CD4-positive, alpha-beta T cell treated with Interleukin-21 for 1 hour (primary cell): ENCODE measurements around the gene TRAF3.
"Not testable (repeated sequence)": the region's sequence is repeated elsewhere in the genome, so short reads cannot be mapped to it uniquely, and the experiment has no call there.

Experiments used
- DNase-seq: peaks from one replicate; pipeline ENCODE4 v3.0.0-alpha.2; 2020

Gene TRAF3

DNA sequence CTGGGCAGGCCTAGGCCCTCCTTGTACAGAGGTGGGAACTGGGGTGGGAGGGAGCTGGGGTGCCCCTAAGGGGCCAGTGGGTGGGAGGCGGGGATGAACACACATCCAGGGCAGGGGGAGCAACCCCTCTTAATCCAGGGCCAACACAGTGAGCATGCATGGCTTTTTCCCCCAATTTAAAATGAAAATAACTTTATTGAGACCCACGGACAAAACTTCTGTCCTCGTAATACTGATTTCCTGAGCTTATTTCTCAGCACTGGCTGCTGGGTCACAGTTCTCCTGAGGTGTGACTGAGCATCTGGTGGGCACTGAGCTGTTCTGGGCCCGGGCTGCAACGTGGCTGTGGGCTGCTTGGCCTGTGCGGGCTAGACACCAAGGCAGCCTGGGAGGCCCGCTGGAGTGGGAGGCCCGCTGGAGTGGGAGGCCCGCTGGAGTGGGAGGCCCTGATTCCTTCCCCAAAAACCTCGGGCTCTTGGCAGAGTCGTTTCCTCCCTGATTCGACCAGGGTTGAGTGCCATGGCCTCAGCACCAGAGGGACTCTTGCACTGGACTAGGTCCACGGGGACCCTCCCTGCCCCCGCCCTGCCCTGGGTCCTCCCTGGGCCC lies 24.9 kb upstream of the TRAF3 start:
- no peak for DNase-seq

DNA sequence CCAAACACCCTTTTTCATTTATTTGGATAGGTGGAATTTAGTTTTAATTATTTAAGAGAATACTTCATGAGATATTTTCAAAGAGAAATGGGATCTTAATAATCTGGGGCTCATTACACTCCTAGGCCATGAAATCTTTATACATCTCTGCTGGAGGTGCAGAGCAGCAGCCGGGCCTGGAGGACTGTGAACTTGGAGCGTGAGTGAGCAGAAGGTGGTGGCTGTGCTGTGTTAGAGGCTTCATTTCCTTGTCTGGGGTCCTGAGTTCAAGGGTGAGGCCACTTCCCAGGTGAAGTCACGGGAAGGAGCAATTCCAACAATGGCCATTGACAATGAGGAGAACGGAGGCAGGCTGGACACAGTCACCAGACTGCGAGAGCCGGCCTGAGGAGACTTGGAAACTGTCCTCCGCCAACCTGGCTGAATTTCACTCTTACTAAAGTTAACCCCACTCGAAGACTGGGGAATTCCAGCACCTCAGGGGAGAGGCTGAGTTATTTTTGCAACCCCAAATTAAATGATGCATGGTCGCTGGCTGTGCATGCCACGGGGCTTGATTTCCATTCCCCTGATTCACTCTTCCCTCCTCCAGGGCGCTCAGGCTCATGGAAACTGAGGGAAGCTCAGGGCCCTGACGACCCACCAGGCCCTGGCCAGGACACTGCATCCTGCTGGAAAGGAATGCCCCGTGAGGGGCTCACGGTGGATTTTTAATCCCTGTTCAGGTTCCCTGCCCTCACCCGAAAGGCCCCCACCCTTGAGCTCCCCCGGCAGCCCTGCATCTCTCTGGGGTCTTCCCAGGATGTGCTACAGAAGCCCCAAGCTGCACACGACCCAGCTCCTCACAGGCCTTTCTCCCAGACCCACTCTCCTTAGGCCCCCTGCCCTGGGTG lies 22.6 kb upstream of the TRAF3 start:
- no peak for DNase-seq

DNA sequence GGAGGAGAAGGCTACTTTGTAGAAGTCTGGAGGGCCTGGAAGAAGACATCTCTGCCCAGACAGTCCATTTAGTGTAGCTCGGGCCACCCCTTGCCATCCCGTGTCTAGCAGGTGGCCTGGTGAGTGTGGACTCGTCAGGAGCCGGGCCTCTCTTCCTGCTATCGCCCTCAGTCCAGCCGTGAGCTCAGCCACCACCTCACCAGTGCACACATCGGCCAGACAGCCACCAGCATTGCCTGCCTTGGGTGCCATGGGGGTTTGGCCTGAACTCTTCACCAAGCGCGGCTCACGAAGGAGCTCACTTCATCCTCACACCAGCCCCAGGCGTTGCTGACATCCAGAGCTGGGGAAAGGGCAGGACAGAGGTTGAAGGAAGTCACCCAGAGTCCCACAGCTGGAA lies 19.6 kb upstream of the TRAF3 start:
- DNase-seq = no peak

DNA sequence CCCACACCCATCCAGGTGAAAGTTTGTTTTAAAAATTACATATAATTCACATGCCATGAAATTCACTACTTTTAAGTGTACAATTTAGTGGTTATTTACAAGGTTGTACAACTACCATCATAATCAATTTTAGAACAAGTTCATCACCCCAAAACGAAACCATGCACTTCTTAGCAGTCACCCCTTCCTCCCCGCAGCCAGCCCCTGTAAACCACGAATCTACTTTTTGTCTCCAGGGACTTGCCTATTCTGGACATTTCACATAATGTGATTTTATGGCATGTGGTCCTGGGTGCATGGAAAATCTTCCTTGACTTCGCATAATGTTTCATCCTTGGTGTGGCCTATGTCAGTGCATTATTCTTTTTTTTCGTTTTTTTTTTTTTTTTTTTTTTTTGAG lies 19.2 kb upstream of the TRAF3 start:
- no peak for DNase-seq

DNA sequence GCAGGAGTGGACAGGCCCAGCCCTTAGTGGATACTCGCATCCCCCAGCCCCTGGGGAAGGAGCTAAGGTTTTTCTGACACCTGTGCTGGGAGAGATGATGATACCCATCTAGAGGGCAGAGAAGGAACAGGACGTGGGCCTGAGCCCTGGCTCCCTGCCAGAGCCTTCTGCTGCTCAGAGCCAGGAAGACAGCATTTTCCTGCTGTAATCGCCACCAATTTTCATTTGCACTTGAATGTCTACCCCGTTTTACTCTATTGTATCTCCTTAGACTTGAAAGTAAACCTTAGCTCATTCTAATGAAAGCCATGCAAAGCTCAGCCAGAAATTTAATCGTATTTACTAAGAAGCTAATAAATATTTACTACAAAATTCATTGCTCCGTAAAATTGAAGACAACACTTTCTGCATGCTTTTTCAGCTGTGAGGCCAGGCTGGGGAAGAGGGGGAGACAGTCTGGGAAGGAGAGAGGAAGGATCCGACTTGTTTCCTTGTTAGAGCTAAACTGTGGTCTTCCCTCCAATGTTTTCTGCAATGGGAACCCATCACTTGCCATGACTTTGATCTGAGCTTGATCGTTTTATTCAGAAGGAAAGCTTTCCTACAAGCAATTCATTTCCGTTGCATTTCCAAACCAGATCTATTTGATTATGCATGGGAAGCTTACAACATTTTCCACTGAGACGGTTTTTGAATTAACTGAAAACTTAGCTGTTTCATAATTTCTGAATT lies 17.6 kb upstream of the TRAF3 start:
- no peak for DNase-seq

DNA sequence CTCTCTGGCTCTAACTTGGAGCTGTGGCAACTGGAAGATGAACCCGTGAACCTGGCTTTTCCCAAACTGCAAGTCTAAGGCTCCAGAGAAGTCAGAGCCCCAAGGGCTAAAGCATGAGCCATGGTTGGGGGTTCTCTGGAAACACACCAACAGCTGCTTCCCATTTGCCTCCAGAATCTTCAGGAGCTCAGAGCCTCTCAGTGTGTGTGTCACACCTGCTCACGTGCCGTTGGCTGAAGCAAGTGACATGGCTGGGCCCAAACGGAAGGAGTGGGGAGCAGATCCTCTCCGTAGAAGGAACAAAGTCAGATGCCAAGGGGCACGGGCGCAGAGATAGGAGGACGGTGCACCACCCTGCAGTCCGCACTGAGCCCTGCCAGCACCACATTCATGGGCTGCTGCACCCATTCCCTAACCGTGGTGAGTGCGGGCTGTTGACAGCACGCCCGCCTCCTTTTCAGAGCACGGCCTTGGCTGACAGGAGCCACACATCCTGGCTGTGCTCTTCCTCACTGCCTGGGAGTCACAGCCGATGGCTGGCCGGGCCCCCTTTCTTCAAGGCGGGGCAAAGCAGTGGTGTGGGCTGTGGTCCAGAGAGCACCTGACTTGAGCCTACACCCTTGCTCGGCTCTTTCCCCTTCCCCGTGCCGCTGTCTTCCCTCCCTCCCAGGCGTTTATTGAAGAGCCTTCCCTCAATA lies 16.6 kb upstream of the TRAF3 start:
- no peak for DNase-seq

DNA sequence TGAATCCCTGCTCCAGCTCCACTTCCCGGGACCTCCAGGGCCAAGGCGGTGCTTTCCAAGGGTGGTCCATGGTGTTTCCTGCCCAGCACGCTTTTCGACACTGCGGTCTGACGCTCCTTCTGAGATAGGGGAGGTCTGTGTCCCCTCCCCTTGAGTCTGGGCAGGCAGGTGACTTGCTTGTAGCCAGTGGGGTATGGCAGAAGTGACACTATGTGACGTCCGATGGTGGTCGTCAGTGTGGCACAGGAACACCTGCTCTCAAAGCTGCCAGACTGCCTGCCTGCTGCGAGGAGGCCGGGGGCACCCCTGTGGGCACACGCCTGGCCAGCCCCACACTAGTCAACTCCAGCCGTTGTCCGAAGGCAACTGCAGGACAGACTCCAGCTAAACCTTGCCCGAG lies 16.0 kb upstream of the TRAF3 start:
- DNase-seq = no peak

DNA sequence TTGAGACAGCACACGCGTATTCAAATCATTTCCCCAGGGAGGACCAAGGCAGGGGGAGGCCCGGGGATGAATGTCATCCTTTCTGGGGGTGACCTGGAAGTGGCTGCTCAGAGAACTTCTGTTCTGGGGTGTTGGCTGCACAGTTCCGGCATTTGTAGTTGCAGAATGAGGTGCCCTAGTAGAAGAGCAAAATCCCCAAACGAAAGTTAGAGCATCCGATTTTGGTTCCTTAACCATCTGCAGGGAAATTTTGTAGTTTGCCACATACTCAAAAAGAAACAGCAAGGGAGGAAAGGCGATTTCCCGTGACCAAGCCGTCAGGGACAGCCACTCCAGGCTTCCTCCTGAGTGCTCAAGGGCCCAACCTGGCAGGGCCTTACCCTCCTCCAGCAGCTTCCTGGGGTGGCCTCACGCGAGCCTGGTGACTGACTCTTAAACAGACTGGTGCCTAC lies 13.0 kb upstream of the TRAF3 start:
- DNase-seq = no peak

DNA sequence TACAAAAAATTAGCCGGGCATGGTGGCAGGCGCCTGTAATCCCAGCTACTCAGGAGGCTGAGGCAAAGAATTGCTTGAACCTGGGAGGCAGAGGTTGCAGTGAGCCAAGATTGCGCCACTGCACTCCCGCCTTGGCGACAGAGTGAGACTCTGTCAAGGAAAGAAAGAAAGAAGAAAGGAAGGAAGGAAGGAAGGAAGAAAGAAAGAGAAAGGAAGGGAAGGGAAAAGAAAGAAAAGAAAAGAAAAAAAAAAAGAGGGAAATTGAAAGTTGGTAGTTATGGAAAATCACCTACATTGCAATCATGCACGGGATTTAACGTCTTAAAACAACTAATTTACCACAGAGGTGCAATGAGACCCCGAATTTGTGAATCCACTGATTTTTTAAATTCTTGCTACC lies 11.5 kb upstream of the TRAF3 start:
- not testable (repeated sequence) for DNase-seq

DNA sequence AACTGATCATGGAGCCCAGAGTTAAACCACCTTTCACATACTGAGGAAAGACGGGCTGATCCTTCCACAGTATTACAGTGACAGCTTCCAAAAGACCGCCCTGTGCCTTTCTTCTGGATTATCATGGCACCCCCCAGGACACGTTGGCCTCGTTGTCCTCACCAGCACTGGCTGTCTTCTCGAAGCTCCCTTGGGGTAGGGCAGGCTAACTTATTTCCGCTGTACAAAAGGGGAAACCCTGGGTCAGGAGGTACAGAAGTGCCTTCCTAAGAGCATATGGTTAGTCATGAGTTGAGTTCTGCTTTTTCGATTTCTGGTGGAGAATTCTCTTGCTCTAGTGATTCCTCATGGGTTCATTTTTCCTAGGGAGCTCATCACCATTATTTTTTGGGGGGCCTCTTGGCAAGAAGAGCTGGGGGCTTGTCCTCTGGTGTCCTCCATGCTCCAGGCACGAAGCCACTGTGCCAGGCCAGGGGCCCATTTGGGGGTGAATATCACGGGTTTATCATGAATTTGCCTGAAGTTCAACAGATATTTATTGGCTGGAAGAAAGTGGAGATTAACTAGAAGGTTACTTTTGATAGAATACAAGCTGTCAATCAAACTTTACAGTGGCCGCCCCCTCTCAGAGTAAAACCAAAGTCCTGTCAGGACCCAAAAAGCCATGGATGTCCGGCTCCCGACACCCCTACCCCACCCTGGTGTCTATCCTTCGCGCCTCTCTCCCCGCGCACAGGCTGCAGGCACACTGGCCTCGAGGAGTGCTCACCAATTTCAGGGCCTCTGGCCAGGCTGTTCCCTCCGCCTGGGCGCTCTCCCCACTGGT lies 8.8 kb upstream of the TRAF3 start:
- DNase-seq = peak; percentile 25

DNA sequence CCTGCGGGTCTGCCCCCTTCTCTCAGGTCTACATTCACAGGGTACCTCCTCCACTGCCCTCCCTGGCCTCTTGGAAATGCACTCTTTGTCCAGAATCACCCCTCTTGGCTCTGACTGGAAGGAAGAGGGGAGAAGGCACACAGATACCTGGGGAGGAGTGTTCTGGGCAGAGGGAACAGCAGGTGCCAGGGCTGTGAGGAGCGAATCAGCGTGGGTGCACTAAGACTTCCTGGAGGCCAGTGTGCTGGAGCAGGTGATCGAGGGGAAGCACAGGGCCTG lies 8.3 kb upstream of the TRAF3 start:
- DNase-seq = no peak

DNA sequence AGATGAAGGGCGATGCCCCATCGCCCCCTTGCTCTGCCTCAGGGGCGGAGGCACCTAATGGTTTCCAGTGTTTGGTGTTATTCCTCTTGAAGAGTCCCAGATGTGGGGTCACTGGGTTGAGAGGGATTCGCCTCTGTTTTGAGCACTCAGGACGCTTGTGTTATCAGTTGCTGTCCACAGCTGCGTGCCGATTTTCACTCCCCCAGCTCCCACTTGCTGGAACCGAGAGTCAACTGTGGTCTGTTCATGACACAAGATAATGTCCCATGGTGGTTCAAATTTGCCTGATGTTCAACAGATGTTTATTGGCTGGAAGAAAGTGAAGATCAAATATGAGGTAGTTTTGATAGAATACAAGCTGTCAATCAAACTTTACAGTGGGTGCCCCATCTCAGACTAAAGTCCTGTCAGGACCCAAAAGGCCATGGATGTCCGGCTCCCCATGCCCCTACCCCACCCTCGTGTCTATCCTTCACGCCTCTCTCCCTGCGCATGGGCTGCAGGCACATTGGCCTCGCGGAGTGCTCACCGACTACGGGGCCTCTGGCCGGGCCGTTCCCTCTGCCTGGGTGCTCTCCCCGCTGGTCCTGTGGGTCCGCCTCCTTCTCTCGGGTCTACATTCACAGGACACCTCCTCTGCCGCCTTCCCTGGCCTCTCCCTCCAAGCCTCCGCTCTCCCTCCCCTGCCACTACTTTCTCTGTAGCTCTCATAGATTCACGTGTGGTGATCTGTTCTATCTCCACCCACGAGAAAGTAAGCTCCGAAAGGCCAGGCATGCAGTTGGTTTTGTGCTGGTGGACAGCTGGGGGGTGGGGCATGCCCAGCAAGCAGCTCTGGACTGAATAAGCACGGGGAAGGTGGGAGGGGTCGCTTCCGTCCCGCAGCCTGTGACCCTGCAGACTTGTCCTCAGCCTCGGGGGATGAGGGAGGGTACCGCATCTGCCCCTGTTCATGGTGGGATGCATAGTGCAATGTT lies 6.8 kb upstream of the TRAF3 start:
- no peak for DNase-seq

DNA sequence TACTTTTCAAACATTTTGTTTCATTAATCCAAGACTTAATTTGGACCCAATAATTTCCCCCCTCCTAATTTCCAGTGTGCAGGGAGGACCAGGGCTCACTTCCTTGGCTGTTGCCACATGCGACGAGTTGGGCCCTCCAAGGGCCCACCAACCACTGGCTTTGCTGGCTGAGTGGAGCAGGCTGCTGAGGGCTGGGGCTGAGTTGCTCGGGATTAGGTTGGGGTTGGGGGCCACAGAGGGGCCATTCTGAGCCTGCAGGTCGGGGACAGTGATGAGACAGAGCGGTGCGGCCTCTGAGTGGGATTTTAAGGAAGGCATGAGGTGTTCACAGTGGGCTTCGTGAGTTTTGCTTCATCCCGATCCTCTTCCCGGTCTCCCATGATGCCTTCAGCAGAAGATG lies 6.1 kb upstream of the TRAF3 start:
- DNase-seq = no peak

DNA sequence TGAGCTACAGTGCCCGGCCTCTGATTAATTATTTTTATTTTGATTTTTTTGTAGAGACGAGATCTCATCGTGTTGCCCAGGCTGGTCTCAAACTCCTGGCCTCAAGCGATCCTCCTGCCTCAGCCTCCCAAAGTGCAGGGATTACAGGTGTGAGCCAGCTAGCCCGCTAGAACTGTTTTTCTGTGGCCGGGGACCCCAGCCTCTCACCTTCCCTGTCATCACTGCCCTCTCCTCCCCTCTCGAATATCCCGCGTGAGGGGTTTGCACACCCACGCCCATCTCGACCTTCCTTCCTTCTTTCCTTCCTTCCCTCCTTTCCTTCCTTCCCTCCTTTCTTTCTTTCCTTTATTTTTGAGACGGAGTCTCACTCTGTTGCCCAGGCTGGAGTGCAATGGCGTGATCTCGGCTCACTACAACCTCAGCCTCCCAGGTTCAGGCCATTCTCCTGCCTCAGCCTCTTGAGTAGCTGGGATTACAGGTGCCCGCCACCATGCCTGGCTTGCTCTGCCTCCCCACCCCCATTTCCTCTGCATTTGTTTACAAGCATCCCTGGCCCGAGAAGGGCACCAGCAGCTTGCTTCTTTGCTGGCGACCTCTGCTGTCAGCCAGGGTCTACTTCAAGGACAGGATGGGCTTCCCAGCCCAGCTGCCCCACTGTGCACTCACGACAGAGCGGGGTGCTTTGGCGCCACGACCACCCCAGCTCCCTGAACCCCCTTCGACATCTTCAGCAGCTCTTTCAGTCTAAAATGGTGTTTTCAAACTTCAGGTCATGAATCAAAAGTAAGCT lies 4.3 kb upstream of the TRAF3 start:
- no peak for DNase-seq

DNA sequence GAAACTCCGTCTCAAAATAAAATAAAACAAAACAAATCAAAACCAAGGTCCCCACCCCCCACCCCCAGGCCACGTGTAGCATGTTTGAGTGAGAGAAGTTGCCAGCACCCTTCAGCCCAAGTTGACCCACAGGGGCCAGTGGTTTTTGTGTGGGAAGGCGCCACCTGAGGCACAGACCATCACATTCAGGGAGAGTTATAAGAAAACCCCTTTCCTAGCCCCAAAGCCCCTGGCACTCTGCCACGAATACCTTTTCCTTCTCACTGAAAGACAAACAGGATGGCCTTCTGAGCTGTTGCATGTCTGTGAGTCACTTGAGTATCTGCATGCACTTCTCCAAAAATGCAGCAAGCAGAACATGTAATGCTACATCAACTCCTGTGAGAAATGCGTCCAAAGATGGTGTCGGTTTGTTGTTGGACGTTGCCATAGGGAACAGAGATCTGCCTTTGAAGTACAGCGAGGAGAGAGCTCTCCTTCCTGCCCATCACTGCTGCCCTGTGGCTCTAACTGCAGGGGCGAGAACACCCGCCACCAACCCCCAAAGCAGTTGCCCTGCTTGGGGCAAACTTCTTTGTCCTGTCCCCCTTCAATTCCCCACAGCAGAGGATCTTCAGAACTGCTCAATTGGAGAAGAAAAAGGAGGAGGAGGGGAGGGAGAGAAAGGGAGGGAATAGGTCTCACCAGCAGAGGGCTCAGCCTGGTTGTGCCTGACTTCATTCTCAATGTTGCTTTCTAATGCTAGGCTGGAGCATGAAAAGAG lies 2.7 kb upstream of the TRAF3 start:
- DNase-seq = peak; percentile 80

DNA sequence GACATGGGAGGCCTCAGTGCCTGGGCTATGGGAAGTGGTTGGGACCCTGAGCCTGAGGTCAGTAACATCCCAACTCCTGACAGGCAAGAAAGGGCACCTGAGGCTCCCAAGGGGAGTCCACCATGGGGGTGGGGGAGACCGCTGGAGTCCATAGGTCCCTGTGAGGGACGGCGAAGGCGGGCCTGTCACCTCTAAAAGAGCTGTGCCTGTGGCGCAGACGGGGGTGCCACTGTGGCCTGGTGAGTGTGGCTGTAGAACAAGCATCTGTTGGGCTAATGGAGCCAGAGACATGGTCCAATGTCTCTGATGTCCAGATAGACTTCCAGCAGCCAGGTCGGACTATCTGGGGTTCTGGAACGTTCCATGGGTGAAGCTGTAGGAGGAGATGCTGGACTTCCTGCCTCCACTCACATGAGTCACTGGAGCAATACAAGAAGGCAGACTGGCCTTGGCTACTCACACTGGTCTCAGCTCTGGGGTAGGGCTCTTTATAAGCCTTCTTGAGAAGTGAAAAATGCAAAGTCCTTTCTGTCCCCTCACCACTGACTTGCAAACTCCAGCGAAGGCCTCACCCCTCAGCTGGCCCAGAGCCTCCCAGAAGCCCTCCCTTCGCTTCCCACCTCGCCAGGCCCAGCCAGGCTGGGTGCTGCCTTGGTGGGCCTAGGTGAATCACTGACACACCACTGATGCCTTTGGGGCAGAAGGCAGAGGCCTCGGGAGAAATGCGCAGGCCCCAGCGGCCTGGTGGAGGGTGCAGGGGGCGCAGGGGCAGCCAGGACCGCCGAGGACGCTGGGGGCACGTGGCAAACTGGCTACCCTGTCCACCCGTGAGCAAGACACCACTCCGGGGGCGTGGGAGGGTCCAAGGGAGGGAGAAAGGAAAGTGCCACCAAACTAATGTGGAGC lies 1.1 kb upstream of the TRAF3 start:
- DNase-seq = no peak

DNA sequence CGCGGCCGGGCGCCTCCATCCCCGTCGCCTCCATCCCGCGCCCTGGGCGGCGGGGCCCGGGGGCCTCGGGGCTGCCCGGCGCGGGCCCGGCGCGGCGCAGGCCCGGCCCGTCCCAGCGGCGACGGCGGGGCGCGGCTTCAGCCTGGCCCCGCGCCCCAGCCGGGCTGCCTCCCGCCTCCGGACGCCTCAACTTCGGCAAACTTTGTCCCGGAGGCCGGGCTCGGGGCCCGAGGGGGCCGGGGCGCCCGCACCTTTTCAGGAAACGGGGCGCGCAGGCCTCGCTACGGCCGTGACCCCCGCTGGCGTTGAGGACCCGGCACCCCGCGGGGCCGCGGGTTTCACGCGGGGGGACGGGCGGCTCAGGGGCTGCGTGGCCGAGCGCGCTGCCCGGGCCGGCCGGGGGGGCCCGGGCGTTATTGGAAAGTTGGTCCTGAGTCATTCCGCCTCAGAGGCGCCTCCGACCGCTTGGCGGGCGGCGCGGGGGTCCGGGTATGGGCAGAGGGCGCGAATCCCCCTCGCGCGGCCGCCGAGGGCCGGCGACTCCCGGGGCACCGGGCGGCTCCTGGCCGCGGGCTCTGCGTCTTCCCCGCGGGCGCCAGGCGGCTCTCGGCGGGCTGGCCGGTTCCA lies 575 bp downstream of the TRAF3 start:
- no peak for DNase-seq
